Tongue (tissue), 2 donors: ENCODE data around the gene SEMA3C. TPM values are rescaled to one million over a fixed set of nuclear protein-coding genes. Genes with fewer than 3 reads are reported as not detected.
A peak's percentile ranks its signal among the peaks of the same experiment; 100 is the strongest.

Experiments used
- DNase-seq: peaks from one replicate; pipeline ENCODE4 v3.0.0-alpha.2; 2015
- total RNA-seq: library from RNA; depleted of rRNA; stranded (reverse); fragments of >200 nt; gene quantifications from one replicate; pipeline ENCODE4 v1.2.3, GENCODE V29; 2014

The SEMA3C gene
- total RNA-seq, 1 donor from 2014 or later, result 212 TPM

- no peak for DNase-seq
Measured at GRCh38 chr7:80775897-80776296, 143.0 kb downstream of the SEMA3C start.

DNA sequence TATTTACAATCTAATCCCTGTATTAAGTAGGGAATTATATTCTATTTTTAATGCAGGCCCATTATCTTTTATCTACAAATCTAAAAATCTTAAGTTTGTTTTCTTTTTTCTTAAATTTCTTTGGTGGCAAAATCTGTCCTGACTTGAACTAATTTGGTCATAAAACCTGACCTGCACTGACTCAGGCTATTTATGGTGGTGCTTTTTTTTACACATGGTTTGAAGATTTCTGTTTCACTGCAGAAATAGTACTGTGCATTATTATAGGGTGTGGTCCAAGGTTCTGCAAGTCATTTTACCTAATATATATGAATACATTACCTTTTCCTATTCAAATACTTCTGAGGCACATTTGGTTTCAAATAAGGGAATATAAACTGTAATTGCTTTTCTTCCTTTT, 143.4 kb downstream of the SEMA3C start:
- no peak for DNase-seq

GRCh38 chr7:80774843-80775242, 144.0 kb downstream of the SEMA3C start:
- DNase-seq, result no peak

GRCh38 chr7:80773787-80774508, 144.9 kb downstream of the SEMA3C start:
- DNase-seq, result no peak

DNA sequence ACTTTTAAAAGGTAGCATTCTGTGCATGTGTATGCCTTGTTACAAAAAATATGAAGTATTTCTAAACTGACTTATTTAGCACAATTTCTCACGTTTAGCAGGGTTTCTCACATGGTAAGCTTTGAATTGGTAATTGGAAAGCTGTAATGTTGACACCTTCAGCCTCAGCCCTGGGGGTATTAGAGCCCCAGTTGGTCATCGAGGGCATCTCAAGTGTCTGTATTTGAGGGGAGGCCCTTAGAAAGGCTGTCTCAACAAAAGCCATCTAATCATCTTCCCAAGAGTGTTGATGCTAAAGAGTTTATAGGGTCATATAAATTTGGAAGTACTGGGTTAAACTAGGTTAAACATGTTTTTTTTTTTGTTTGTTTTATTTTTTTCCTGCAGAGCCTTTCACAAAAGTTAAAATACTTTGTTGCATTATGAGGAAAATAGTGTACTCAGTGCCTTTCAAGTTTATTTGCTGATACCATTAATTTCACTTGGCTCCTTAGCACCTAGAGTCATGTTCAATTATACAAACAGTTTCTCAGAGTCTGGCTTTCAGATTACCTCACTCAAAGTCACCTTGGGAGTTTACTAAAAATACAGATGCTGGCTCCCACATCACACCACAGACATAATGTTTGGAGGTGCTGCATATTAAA, 146.4 kb downstream of the SEMA3C start:
- DNase-seq, result no peak

DNA sequence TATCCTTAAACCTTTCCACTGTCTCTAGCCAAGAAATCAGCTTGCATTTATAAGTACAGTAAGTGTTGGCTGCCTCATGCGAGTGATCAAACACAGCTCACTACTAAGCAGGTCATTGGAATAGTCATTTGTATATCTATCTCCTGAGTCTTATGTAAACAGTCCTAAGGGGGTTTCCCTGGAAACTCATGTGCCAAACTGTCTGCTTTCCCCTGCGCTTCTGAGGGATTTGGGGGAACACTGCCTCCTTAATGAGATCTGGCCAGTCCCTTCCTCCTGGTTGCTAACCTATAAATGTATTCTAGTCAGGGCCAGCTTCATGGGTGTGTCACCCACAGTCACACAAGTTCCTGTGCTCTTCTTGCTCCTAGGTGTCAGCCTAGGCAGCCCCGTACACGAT, 147.3 kb downstream of the SEMA3C start:
- DNase-seq, result no peak

DNA sequence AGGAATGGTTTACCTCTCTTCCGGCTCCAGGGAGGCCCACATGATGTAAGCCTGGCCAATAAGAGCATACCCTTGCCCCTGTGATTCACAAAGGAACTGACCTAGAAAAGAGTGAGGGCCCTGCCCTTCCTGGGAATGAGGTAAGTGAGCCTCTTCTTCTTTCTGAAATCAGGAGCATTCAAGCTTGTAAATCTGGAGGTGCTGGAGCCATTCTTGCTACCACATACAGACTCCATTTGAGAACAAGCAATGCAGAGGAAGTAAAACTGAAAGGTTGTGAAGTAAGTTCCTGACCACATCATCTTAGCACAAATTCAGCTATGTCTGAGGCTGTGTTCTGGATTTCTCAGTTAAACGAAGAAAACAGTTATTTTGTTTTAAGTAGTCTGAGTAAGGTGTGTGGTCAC, 148.2 kb downstream of the SEMA3C start:
- no peak for DNase-seq

DNA sequence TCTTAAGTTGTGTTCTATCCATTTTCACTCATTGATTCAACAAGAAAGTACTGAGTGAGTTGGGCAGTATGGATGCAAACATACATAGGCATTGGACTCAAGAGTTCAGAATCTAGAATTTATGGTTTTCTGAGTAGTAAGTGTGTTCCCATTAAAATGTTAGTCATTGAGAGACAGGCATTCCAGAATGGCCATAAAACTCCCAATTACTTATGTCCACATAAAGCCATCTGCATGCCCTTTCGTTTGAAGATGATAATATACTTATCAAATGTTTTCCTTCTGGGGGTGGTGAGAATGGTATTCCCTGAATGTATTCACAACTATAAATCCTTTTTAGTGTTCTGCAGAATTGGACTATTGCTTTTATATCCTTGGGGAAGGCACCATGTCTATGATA, 148.8 kb downstream of the SEMA3C start:
- DNase-seq, result no peak

GRCh38 chr7:80768756-80769155, 150.1 kb downstream of the SEMA3C start:
- DNase-seq, result no peak

DNA sequence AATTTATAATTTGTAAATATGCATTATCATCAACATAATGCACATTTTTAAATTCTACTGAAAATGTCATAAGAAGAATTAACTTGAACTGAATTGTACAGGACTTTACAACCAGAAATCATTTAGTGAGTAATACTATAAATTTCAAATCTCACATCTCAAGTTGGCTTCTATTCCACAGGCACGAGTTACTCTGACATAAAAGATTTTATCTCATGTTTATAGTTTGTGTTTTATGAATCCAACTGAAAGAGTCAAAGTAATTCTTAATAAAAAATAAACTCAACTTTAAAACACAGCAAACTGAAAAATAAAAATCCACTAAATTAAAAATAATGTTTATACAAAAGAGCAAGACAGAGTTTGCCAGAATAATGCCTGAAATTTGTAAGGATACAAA, 151.2 kb downstream of the SEMA3C start:
- DNase-seq, result no peak

DNA sequence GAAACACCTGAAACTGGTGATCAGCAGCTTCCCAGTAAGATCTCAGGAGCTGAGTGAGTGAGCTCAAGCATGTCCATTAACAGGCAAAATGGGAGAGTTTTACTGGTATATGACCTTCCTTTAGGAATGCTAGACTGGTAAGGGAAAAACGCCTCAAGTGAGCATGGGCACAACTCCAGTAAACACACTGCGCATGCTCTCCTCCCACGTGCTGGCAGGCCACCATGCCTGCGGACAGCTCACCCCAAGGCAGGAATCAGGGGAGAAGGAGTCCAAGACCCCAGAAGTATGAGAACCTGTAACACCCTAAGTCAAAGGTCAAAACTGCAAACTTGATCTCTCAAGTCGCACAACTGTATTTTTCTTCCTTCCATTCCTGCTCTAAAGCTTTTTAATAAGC, 152.1 kb downstream of the SEMA3C start:
- DNase-seq, result no peak

DNA sequence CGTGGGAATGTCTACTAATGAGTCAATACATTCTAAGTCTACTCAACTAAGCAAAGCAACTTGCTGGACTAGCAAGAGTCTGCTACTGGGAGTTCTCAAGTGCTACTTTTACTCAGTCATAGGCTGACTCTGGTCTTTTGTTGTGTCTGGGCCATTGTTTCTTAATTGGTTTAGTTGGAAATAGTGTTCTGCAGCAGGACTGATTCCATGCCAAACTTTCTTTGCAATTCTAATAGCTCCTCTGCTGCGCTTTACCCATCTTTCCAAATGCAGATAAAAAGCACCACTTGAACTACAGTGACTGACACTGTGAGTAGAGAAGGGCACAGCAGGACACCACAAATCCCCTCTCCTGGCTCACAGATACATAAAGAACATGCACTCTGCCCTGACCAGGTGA, 154.7 kb downstream of the SEMA3C start:
- peak; percentile 31 for DNase-seq

DNA sequence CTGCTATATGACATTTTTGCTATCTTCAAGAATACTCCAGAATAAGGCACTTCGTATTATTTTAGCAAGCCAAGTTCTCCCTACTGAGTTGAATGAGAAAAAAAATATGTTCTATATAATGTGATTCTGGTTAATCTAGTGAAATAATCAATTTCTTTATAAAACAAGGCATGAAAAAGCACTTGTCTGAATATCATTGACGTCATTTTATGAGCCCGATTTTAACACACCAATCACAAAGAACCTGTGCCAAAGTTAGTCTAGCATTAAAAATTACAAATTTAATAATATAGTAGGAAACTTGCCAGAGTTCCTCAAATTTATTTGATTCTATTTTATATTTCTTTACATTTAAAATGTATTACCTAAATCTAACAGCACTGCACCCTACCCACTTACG, 155.1 kb downstream of the SEMA3C start:
- DNase-seq, result peak; percentile 50

DNA sequence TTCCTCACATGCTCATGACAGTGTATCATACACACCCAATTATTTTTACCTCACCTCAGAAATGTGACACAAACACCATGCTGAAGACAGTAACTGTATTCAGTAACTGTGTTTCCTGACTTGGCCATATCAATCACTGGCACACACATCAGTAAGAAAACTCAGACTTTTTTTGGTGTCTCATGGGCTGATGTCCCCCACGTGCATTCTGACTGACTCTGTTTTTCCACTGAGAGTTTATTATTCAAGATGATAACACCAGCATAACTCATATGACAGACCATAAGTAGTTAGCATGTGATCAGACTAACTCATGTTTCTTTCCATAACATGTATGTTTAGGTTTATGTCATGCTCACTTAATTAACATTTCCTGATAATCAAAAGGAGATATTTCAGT, 155.6 kb downstream of the SEMA3C start:
- DNase-seq, result no peak

DNA sequence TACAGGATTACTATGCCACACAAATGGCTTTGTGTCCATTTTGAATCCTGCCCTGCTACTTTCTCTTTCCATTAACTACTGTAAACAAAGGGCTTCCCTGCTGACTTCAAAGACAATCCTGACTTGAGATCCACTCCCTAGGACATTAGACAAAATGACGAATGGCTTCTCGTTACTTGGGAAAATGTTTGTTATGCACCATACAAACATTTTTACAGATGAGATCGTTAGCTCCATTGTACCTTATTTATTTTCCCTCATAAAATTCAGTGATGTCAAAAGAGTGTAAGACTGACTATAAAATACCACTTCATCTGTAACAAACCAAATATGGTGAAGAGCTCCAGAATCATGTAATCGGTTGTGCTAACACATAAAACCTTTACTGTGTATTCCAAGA, 158.6 kb downstream of the SEMA3C start:
- no peak for DNase-seq

- no peak for DNase-seq
Measured at GRCh38 chr7:80752954-80753690, 165.7 kb downstream of the SEMA3C start.

DNA sequence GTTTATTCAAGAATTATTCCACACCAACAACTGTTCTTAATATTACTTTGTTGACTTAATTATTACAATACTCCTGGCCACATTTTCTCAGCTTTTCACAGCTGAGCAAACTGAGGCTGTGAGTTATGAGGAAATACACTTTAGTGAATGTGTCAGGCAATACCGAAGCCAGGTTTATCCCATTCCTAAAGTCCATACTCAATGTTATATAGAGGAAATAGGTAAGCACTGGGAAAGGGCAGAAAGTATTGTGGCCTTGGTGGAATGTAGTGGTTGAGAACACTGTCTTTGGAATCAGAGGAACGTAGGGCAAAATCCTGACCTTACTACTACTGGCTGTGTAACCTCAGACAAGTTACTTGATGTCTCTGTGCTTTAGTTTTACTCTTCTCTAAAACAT, 169.6 kb downstream of the SEMA3C start:
- no peak for DNase-seq

GRCh38 chr7:80748363-80749042, 170.3 kb downstream of the SEMA3C start:
- DNase-seq, result no peak

DNA sequence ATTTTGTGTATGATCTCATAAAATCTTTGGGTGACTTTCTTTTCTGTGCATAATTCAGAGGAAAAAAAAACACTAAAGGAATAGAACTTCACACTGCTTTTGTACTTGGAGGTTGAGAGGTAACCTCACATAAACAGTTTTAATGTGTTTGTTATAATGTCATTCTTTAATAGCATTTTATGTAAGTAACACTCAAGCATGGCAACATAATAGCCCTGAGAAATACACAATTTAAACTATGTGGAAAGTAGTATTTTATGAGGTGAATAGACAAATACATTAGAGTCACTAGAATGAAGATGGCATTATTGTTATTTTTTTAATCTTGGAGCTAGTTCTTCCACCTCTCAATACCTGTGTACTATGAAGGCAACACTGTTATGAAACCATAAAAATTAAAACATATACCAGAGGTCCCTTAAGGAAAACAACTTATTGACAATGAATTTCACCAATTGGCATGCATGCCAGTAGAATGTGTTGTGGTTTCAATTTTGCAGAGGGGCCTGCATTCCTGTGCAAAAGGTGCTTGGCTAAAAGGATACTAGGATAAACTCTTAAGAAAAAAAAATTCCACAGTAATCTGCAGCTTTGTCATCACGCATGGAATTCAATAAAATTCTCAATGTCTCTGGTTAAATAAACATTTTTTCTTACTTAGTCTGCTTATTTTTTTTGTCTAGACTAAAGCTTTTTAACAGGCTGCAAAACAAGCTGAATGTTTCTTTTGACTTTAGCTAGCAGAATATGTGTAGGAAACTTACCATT, 177.9 kb downstream of the SEMA3C start:
- no peak for DNase-seq

DNA sequence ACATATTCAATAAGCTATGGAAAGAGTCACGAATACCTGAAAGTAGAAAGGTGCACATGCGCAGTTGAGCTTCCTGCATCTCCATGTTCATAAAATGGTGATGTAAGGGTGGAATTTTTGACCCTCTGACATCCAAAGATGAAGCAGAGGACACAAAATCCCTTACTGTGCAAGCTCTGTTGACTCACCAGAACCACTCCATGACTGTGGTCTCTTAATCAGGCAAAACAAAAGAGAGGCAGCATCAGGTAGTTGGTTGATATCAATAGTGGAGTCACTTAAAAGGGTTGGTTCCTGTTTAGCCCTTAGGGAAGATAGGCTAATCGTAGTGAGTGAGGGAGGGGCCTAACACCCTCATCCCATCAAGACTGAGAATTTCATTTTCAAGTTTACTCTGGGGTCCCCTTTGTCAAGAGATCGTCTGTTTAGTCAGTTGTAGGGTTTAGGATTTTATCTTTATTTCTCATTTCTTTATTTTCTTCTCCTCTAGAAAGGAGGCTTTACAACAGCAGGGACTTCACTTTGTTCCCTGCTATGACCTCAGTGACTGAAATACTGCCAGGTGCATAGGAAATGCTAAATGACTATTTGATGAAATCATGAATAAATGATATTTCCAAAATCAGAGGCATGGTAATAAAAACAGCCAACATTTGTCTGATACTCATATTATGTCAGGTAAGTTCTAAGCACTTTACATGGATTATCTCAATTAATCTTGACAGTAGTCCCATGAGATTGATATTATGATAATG, 182.3 kb downstream of the SEMA3C start:
- DNase-seq, result no peak

- DNase-seq, result no peak
Measured at GRCh38 chr7:80735330-80735729, 183.5 kb downstream of the SEMA3C start.
